ENCODE data around the gene RAB33B.
"Not testable (repeated sequence)": the region's sequence is repeated elsewhere in the genome, so short reads cannot be mapped to it uniquely, and the experiment has no call there.

The RAB33B gene

GRCh38 chr4:139454111-139455045, at the start of gene RAB33B:
RAB33B (plus strand) TSS chr4:139454121; CDS start chr4:139454196, 75 bp downstream.
- DNase-seq: no peak

GRCh38 chr4:139410312-139410711, 43.6 kb upstream of the RAB33B start:
- no peak for DNase-seq

GRCh38 chr4:139414671-139415210, 39.2 kb upstream of the RAB33B start:
- DNase-seq: not testable (repeated sequence)

- peak; percentile 50 for DNase-seq
These were observed 37.7 kb upstream of the RAB33B start for GRCh38 chr4:139416073-139416673.

GRCh38 chr4:139419388-139419914, 34.5 kb upstream of the RAB33B start:
- DNase-seq: peak; percentile 6

GRCh38 chr4:139420652-139421051, 33.3 kb upstream of the RAB33B start:
- no peak for DNase-seq

GRCh38 chr4:139436122-139436521, 17.8 kb upstream of the RAB33B start:
- DNase-seq: no peak

- DNase-seq: no peak
These were observed 15.8 kb upstream of the RAB33B start for GRCh38 chr4:139438141-139438540.

- DNase-seq: no peak
These were observed 12.9 kb upstream of the RAB33B start for GRCh38 chr4:139441029-139441428.

GRCh38 chr4:139443661-139444060, 10.3 kb upstream of the RAB33B start:
- DNase-seq: no peak

GRCh38 chr4:139444881-139445280, 9.0 kb upstream of the RAB33B start:
- not testable (repeated sequence) for DNase-seq

GRCh38 chr4:139447078-139447477, 6.8 kb upstream of the RAB33B start:
- DNase-seq: not testable (repeated sequence)

- DNase-seq: no peak
These were observed 3.3 kb upstream of the RAB33B start for GRCh38 chr4:139450586-139450985.

- no peak for DNase-seq
These were observed 1.9 kb upstream of the RAB33B start for GRCh38 chr4:139451997-139452396.

- peak; percentile 74 for DNase-seq
These were observed 915 bp upstream of the RAB33B start for GRCh38 chr4:139453041-139453370.

GRCh38 chr4:139453371-139454110, 380 bp upstream of the RAB33B start:
- peak; percentile 97 for DNase-seq

- DNase-seq: no peak
These were observed 1.2 kb downstream of the RAB33B start for GRCh38 chr4:139455126-139455538.

- no peak for DNase-seq
These were observed 3.4 kb downstream of the RAB33B start for GRCh38 chr4:139457318-139457717.

- no peak for DNase-seq
These were observed 4.6 kb downstream of the RAB33B start for GRCh38 chr4:139458543-139458942.

- DNase-seq: no peak
These were observed 5.1 kb downstream of the RAB33B start for GRCh38 chr4:139458999-139459398.

GRCh38 chr4:139460565-139460964, 6.6 kb downstream of the RAB33B start:
- no peak for DNase-seq

- no peak for DNase-seq
These were observed 7.2 kb downstream of the RAB33B start for GRCh38 chr4:139461022-139461628.

All from CD4-positive, alpha-beta T cell treated with Interleukin-17A for 4 hours (primary cell).